Amniotic epithelial cell (primary cell): ENCODE data around the gene UNG.
"Not testable (repeated sequence)": the region's sequence is repeated elsewhere in the genome, so short reads cannot be mapped to it uniquely, and the experiment has no call there.

ENCODE experiments used
- DNase-seq: peaks from one replicate; pipeline ENCODE4 v3.0.0-alpha.2; 2010; ENCODE audit warnings: low read depth

UNG gene

GRCh38 chr12:109121346-109121880 lies 24.0 kb downstream of the UNG start:
- DNase-seq, result no peak

- no peak for DNase-seq
Observed at GRCh38 chr12:109124878-109125648, 27.7 kb downstream of the UNG start.

GRCh38 chr12:109125791-109126190 lies 28.4 kb downstream of the UNG start:
- DNase-seq, result no peak

- DNase-seq, result no peak
Observed at GRCh38 chr12:109126784-109127183, 29.4 kb downstream of the UNG start.

- no peak for DNase-seq
Observed at GRCh38 chr12:109127533-109128242, 30.3 kb downstream of the UNG start.

GRCh38 chr12:109130297-109131153 lies 33.1 kb downstream of the UNG start:
- no peak for DNase-seq

GRCh38 chr12:109131154-109132050 lies 34.0 kb downstream of the UNG start:
- DNase-seq, result no peak

GRCh38 chr12:109134186-109134917 lies 37.0 kb downstream of the UNG start:
- DNase-seq, result no peak

GRCh38 chr12:109137055-109137454 lies 39.7 kb downstream of the UNG start:
- no peak for DNase-seq

GRCh38 chr12:109139360-109139759 lies 42.0 kb downstream of the UNG start:
- no peak for DNase-seq

- no peak for DNase-seq
Observed at GRCh38 chr12:109139791-109140190, 42.4 kb downstream of the UNG start.

GRCh38 chr12:109140560-109140959 lies 43.2 kb downstream of the UNG start:
- DNase-seq, result no peak

GRCh38 chr12:109144224-109144623 lies 46.8 kb downstream of the UNG start:
- DNase-seq, result no peak

GRCh38 chr12:109147126-109147525 lies 49.7 kb downstream of the UNG start:
- DNase-seq, result not testable (repeated sequence)

GRCh38 chr12:109147954-109148353 lies 50.6 kb downstream of the UNG start:
- DNase-seq, result peak; percentile 65

- no peak for DNase-seq
Observed at GRCh38 chr12:109150124-109150640, 52.8 kb downstream of the UNG start.

- DNase-seq, result no peak
Observed at GRCh38 chr12:109151457-109151856, 54.1 kb downstream of the UNG start.

- peak; percentile 5 for DNase-seq
Observed at GRCh38 chr12:109153821-109154441, 56.5 kb downstream of the UNG start.
